Neural progenitor cell (in vitro differentiated cells): ENCODE measurements around the gene RHOC. TPM values are rescaled to one million over a fixed set of nuclear protein-coding genes. Genes with fewer than 3 reads are reported as not detected.

Experiments used
- DNase-seq: peaks from one replicate; pipeline ENCODE4 v3.0.0-alpha.2; 2016; ENCODE audit warnings: low spot score
- H2AFZ ChIP-seq: fragments of 200-600 bp; sonication (generic); replicated peaks from 2 replicates; pipeline ENCODE4 v1.6.1; 2016; ENCODE audit warnings: antibody characterized with exemption
- H3F3A ChIP-seq: fragments of 200-600 bp; sonication (generic); 2 replicates; pipeline ENCODE4 v1.6.1; 2016; ENCODE audit warnings: antibody characterized with exemption, low read depth
- H3K27ac ChIP-seq: fragments of 200-600 bp; sonication (generic); 2 replicates; pipeline ENCODE4 v1.5.1; 2016; ENCODE audit warnings: mild to moderate bottlenecking
- H3K27me3 ChIP-seq: fragments of 200-600 bp; sonication (generic); 2 replicates; pipeline ENCODE4 v1.6.1; 2016; ENCODE audit warnings: mild to moderate bottlenecking, moderate library complexity
- H3K36me3 ChIP-seq: fragments of 200-600 bp; sonication (generic); 2 replicates; pipeline ENCODE4 v1.5.1; 2016
- H3K4me1 ChIP-seq: fragments of 200-600 bp; sonication (generic); 2 replicates; pipeline ENCODE4 v1.6.1; 2016; ENCODE audit warnings: mixed run types
- H3K4me2 ChIP-seq: fragments of 200-600 bp; sonication (generic); 2 replicates; pipeline ENCODE4 v1.6.1; 2016
- H3K4me3 ChIP-seq: fragments of 200-600 bp; sonication (generic); 2 replicates; pipeline ENCODE4 v1.5.1; 2016
- H3K79me2 ChIP-seq: fragments of 200-600 bp; sonication (generic); 2 replicates; pipeline ENCODE4 v1.6.1; 2016; ENCODE audit warnings: low read depth
- H3K9ac ChIP-seq: fragments of 200-600 bp; sonication (generic); 2 replicates; pipeline ENCODE4 v1.6.1; 2016
- H3K9me3 ChIP-seq: fragments of 200-600 bp; sonication (generic); 2 replicates; pipeline ENCODE4 v1.5.1; 2016; ENCODE audit warnings: low read depth
- H4K20me1 ChIP-seq: fragments of 200-600 bp; sonication (generic); 2 replicates; pipeline ENCODE4 v1.6.1; 2016; ENCODE audit warnings: low read depth
- H3K27ac Mint-ChIP-seq: 3 replicates; pipeline ENCODE4 v1.8.0; 2021; ENCODE audit warnings: mixed read lengths
- H3K27me3 Mint-ChIP-seq: 2 replicates; pipeline ENCODE4 v1.8.0; 2022; ENCODE audit warnings: low read depth, mild to moderate bottlenecking, inconsistent platforms, moderate library complexity, mixed read lengths; ENCODE audit not compliant: insufficient read depth
- H3K36me3 Mint-ChIP-seq: 3 replicates; pipeline ENCODE4 v1.8.0; 2021; ENCODE audit warnings: mixed read lengths
- H3K4me1 Mint-ChIP-seq: 3 replicates; pipeline ENCODE4 v1.8.0; 2021; ENCODE audit warnings: mixed read lengths
- H3K4me3 Mint-ChIP-seq: 3 replicates; pipeline ENCODE4 v1.8.0; 2021; ENCODE audit warnings: mild to moderate bottlenecking, moderate library complexity, mixed read lengths
- H3K9me3 Mint-ChIP-seq: 3 replicates; pipeline ENCODE4 v1.8.0; 2020; ENCODE audit warnings: mixed read lengths
- CTCF ChIP-seq: fragments of 200-600 bp; sonication (generic); IDR thresholded peaks from 2 replicates; pipeline ENCODE4 v1.5.1; 2017; ENCODE audit warnings: antibody characterized with exemption, mild to moderate bottlenecking
- EZH2 ChIP-seq: fragments of 200-600 bp; sonication (generic); IDR thresholded peaks from 2 replicates; pipeline ENCODE4 v1.6.1; 2017; ENCODE audit warnings: antibody characterized with exemption, mild to moderate bottlenecking, moderate library complexity
- EZH2phosphoT487 ChIP-seq: fragments of 200-600 bp; sonication (generic); IDR thresholded peaks from 2 replicates; pipeline ENCODE4 v1.6.1; 2017; ENCODE audit warnings: antibody characterized with exemption
- total RNA-seq: library from RNA; depleted of rRNA; stranded (reverse); fragments of >200 nt; gene quantifications from 2 replicates; pipeline ENCODE4 v1.2.3, GENCODE V29; 2015; ENCODE audit warnings: low replicate concordance

Gene RHOC
- total RNA-seq, 1 donor from 2014 or later = 41.8 TPM

- H3K4me2 ChIP-seq = peak overlapping the region; percentile 99
- H3K27me3 Mint-ChIP-seq = peaks cover 23% of the 10 kb centered on the region
- no peak overlapping the region for H3K27ac ChIP-seq
- H3K9me3 Mint-ChIP-seq = no peaks in the 10 kb centered on the region
- peaks cover 7% of the 10 kb centered on the region for H3K36me3 Mint-ChIP-seq
- no peak overlapping the region for H3K9ac ChIP-seq
- H3F3A ChIP-seq = peaks cover 14% of the 10 kb centered on the region
- H3K36me3 ChIP-seq = no peaks in the 10 kb centered on the region
- H3K4me1 Mint-ChIP-seq = peaks cover 64% of the 10 kb centered on the region
- no peaks in the 10 kb centered on the region for H3K9me3 ChIP-seq
- peak overlapping the region; percentile 38 for H3K4me3 ChIP-seq
- no peak overlapping the region for H2AFZ ChIP-seq
- H3K27me3 ChIP-seq = peaks cover 33% of the 10 kb centered on the region
- peak overlapping the region; percentile 70 for H3K27ac Mint-ChIP-seq
- H3K79me2 ChIP-seq = no peaks in the 10 kb centered on the region
- peaks cover 24% of the 10 kb centered on the region for H4K20me1 ChIP-seq
- peak overlapping the region; percentile 82 for H3K4me3 Mint-ChIP-seq
- H3K4me1 ChIP-seq = peaks cover 24% of the 10 kb centered on the region
- no peak for TF ChIP-seq EZH2
- peak; percentile 91 for DNase-seq
Observed at GRCh38 chr1:112704934-112705627, 1.8 kb downstream of the RHOC start.

- peaks cover 11% of the 10 kb centered on the region for H3K36me3 Mint-ChIP-seq
- peaks cover 14% of the 10 kb centered on the region for H3F3A ChIP-seq
- H3K9me3 ChIP-seq = no peaks in the 10 kb centered on the region
- H3K4me2 ChIP-seq = peak overlapping the region; percentile 99
- H3K9me3 Mint-ChIP-seq = no peaks in the 10 kb centered on the region
- H3K9ac ChIP-seq = no peak overlapping the region
- H3K36me3 ChIP-seq = no peaks in the 10 kb centered on the region
- H4K20me1 ChIP-seq = peaks cover 24% of the 10 kb centered on the region
- peaks cover 27% of the 10 kb centered on the region for H3K27me3 ChIP-seq
- peaks cover 24% of the 10 kb centered on the region for H3K4me1 ChIP-seq
- H3K27me3 Mint-ChIP-seq = peaks cover 25% of the 10 kb centered on the region
- H2AFZ ChIP-seq = no peak overlapping the region
- H3K27ac Mint-ChIP-seq = no peak overlapping the region
- peaks cover 70% of the 10 kb centered on the region for H3K4me1 Mint-ChIP-seq
- H3K4me3 Mint-ChIP-seq = peak overlapping the region; percentile 82
- no peak for DNase-seq
- peak overlapping the region; percentile 38 for H3K4me3 ChIP-seq
- TF ChIP-seq EZH2 (no peak), CTCF (no peak), EZH2phosphoT487 (no peak)
- H3K79me2 ChIP-seq = no peaks in the 10 kb centered on the region
- no peak overlapping the region for H3K27ac ChIP-seq
Observed at GRCh38 chr1:112704391-112704933, 2.5 kb downstream of the RHOC start.

GRCh38 chr1:112703706-112704105 is 3.2 kb downstream of the RHOC start:
- no peak overlapping the region for H3K4me2 ChIP-seq

More at GRCh38 chr1:112703706-112704105, 3.2 kb downstream of the RHOC start:
- Mint-ChIP-seq H3K4me1 (peaks cover 73% of the 10 kb centered on the region), H3K9me3 (no peaks in the 10 kb centered on the region), H3K36me3 (peaks cover 19% of the 10 kb centered on the region), H3K27me3 (peaks cover 27% of the 10 kb centered on the region), H3K4me3 (peak overlapping the region; percentile 82), H3K27ac (no peak overlapping the region)
- DNase-seq = no peak
- Histone ChIP-seq H3F3A (peaks cover 14% of the 10 kb centered on the region), H4K20me1 (peaks cover 26% of the 10 kb centered on the region), H2AFZ (no peak overlapping the region), H3K79me2 (no peaks in the 10 kb centered on the region), H3K9me3 (no peaks in the 10 kb centered on the region), H3K27ac (no peak overlapping the region), H3K9ac (no peak overlapping the region), H3K36me3 (no peaks in the 10 kb centered on the region), H3K27me3 (peaks cover 19% of the 10 kb centered on the region), H3K4me1 (peaks cover 24% of the 10 kb centered on the region), H3K4me3 (no peak overlapping the region)
- TF ChIP-seq CTCF = no peak
- no peak for TF ChIP-seq EZH2phosphoT487
- no peak for TF ChIP-seq EZH2
